GM23248 (cell line): ENCODE results near the gene SLC46A3.

Experiments
- EZH2 ChIP-seq: fragments of 200-600 bp; sonication (generic); IDR thresholded peaks from 2 replicates; pipeline ENCODE4 v1.6.1; 2018; ENCODE audit warnings: antibody characterized with exemption, mild to moderate bottlenecking; ENCODE audit not compliant: insufficient read depth, poor library complexity, severe bottlenecking
- EZH2phosphoT487 ChIP-seq: fragments of 200-600 bp; sonication (generic); IDR thresholded peaks from 2 replicates; pipeline ENCODE4 v1.6.1; 2018; ENCODE audit warnings: antibody characterized with exemption, moderate library complexity, mild to moderate bottlenecking, low read depth; ENCODE audit not compliant: insufficient read depth

- TF ChIP-seq EZH2phosphoT487 (no peak), EZH2 (no peak)
These were observed 13.9 kb downstream of the SLC46A3 start for GRCh38 chr13:28704919-28705318.
